ENCODE data around the gene ARHGAP28. TPM values are rescaled to one million over a fixed set of nuclear protein-coding genes. Genes with fewer than 3 reads are reported as not detected.

Gene ARHGAP28
- total and polyA plus RNA-seq, 11 donors: 0.42 to 7.5 (median 1.8) TPM

DNA sequence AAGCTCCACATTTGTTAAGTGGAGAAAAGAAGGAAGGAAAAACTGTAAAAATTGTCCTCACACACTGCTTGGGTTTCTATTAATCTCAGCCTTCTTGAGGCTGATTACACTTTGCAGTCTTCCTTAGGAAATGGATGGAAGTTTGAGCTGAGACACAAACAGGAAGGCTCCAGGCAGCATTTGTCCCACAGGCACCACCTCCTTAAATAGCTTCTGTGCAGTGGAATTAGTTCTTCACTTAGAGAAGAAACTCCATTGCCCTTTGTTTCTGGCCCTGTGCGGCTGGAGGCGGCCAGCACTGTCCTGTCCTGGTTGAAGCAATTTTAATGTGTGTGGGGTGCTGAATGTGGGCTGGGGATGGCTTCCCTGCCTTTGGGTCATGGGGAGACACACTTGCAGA lies 44.3 kb downstream of the ARHGAP28 start:
- H3K4me1 ChIP-seq: peaks cover 0 to 3% (median 0%) of the 10 kb centered on the region in 12 donors
- H3K9me3 ChIP-seq: no peaks in the 10 kb centered on the region
- TF ChIP-seq POLR2A (IDR thresholded peaks at IDR 0.05): no peak
- TF ChIP-seq, protein P1, sequence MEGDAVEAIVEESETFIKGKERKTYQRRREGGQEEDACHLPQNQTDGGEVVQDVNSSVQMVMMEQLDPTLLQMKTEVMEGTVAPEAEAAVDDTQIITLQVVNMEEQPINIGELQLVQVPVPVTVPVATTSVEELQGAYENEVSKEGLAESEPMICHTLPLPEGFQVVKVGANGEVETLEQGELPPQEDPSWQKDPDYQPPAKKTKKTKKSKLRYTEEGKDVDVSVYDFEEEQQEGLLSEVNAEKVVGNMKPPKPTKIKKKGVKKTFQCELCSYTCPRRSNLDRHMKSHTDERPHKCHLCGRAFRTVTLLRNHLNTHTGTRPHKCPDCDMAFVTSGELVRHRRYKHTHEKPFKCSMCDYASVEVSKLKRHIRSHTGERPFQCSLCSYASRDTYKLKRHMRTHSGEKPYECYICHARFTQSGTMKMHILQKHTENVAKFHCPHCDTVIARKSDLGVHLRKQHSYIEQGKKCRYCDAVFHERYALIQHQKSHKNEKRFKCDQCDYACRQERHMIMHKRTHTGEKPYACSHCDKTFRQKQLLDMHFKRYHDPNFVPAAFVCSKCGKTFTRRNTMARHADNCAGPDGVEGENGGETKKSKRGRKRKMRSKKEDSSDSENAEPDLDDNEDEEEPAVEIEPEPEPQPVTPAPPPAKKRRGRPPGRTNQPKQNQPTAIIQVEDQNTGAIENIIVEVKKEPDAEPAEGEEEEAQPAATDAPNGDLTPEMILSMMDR (IDR thresholded peaks at IDR 0.05): no peak
- peak overlapping the region in 7 of 12 donors; percentile 3 to 44 (median 28) for H3K4me3 ChIP-seq
- intact Hi-C loops (cut with DNase I): no loop called here
- ATAC-seq (peak in 1 of 4 donors; percentile 36), DNase-seq (no peak)
- H3K27me3 ChIP-seq: no peaks in the 10 kb centered on the region
- 56 to 84% (median 65%) methylated on average over 2 of the region's 2 CpGs for WGBS, 4 donors
- H3K27ac ChIP-seq: peak overlapping the region in 6 of 12 donors; percentile 14 to 56 (median 53)
- H3K36me3 ChIP-seq: no peaks in the 10 kb centered on the region

DNA sequence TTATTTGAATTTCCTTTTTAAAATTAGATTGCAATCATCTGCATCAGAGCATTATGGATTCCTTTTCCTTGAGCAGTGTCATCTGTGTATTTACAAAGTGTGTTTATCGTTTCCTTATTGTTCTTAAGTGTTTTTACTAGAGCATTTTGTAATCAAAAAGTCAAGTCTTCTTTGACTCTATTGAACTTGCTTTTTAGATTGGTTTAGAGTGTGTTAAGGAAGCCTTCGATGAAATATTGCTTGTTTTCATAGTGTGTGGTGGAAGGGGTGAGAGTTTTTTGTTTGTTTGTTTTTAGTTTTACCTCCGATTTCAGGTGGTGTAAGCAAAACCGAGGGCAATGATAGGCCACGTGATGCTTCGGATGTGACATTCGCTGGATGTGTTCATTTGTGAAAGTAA lies 45.7 kb downstream of the ARHGAP28 start:
- TF ChIP-seq, protein P1 (IDR thresholded peaks at IDR 0.05): no peak
- TF ChIP-seq POLR2A (IDR thresholded peaks at IDR 0.05): no peak
- Histone ChIP-seq H3K27me3 (no peaks in the 10 kb centered on the region), H3K9me3 (no peaks in the 10 kb centered on the region), H3K27ac (peak overlapping the region in 2 of 12 donors; percentile 40 to 56), H3K4me3 (peak overlapping the region in 7 of 12 donors; percentile 6 to 44 (median 28)), H3K36me3 (no peaks in the 10 kb centered on the region), H3K4me1 (peaks cover 0 to 3% (median 0%) of the 10 kb centered on the region in 12 donors)
- intact Hi-C loops (cut with DNase I): loop anchor here in 2 of 10 donors (5.0 kb wide), 1 partner anchor 38 kb away; no protein-coding TSS in a partner anchor
- ATAC-seq (no peak), DNase-seq (no peak)
- WGBS, 4 donors: 62 to 69% (median 67%) methylated on average over 7 of the region's 7 CpGs

DNA sequence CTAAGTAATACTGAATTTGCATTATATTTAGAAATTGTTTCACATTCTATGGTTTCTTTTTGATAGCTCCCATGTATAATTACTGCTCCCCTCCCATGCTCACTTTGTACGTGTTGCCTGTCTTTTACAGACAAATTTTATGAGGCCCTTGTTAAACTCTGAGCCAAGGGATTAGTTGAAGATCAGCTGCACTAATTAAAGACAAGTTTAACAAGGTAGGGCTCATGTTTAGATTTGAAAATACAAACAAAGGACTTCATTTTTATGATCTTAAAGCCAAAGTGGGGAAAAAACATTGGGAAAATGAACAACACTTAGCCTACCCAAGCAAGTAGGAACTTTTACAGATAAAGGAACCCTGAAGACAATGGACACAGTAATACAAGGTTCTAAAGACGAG lies 46.2 kb downstream of the ARHGAP28 start:
- intact Hi-C loops (cut with DNase I): loop anchor here in 2 of 10 donors (5.0 kb wide), 1 partner anchor 38 kb away; no protein-coding TSS in a partner anchor
- no peaks in the 10 kb centered on the region for H3K36me3 ChIP-seq
- no peak for ATAC-seq

DNA sequence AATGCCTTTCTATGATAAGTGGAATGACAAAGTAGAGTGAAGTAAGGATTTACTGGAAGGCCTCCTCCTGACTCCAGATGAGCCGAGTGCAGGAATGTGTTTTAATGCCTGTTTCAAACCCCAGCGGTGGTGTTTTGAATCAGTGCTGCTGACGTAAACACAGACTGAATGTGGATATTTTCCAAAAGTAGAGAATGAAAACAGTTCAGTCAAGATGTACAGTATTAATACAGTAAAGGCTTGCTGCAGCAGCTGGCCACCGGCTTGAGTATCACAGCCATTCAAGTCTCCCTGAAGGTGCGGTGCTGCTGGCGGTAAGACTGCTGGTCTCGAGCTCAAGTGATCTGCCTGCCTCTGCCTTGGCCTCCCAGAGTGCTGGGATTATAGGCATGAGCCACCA lies 46.7 kb downstream of the ARHGAP28 start:
- Histone ChIP-seq H3K4me3 (peak overlapping the region in 1 of 12 donors; percentile 15), H3K4me1 (peaks cover 0 to 7% (median 4%) of the 10 kb centered on the region in 12 donors), H3K27me3 (no peaks in the 10 kb centered on the region), H3K36me3 (no peaks in the 10 kb centered on the region), H3K27ac (peak overlapping the region in 4 of 12 donors; percentile 4 to 55 (median 46)), H3K9me3 (no peaks in the 10 kb centered on the region)
- DNase-seq (no peak), ATAC-seq (peak in 2 of 4 donors; percentile 59 to 67)
- WGBS, 4 donors: 39 to 58% (median 56%) methylated on average over 7 of the region's 7 CpGs
- intact Hi-C loops (cut with DNase I): loop anchor here in 2 of 10 donors (5.0 kb wide), 1 partner anchor 39 kb away; no protein-coding TSS in a partner anchor
- TF ChIP-seq, protein P1 (IDR thresholded peaks at IDR 0.05): no peak
- TF ChIP-seq POLR2A (IDR thresholded peaks at IDR 0.05): no peak

More for the DNA sequence above, 46.2 kb downstream of the ARHGAP28 start:
- DNase-seq: no peak
- Histone ChIP-seq H3K4me1 (peaks cover 0 to 3% (median 0%) of the 10 kb centered on the region in 12 donors), H3K27ac (peak overlapping the region in 4 of 12 donors; percentile 4 to 56 (median 48)), H3K27me3 (no peaks in the 10 kb centered on the region), H3K9me3 (no peaks in the 10 kb centered on the region), H3K4me3 (peak overlapping the region in 6 of 12 donors; percentile 6 to 36 (median 22))
- 55 to 69% (median 61%) methylated on average over 2 of the region's 2 CpGs for WGBS, 4 donors
- TF ChIP-seq, protein P1 (IDR thresholded peaks at IDR 0.05): no peak
- TF ChIP-seq POLR2A (IDR thresholded peaks at IDR 0.05): no peak
